Fibroblast of villous mesenchyme (primary cell): ENCODE data around the gene ISG20. TPM values are rescaled to one million over a fixed set of nuclear protein-coding genes. Genes with fewer than 3 reads are reported as not detected.

Experiments used
- DNase-seq: peaks from one replicate; pipeline ENCODE4 v3.0.0-alpha.2; 2010; ENCODE audit warnings: low read depth
- H3K4me3 ChIP-seq: 2 replicates; pipeline ENCODE4 v1.5.1; 2011; ENCODE audit warnings: low read depth, mild to moderate bottlenecking, low read length
- CTCF ChIP-seq: IDR thresholded peaks from 2 replicates; pipeline ENCODE4 v1.5.1; 2012; ENCODE audit warnings: low read depth, mild to moderate bottlenecking, low read length; ENCODE audit not compliant: insufficient read depth
- total RNA-seq: library from RNA; depleted of rRNA; stranded (reverse); fragments of >200 nt; gene quantifications from 2 replicates; pipeline ENCODE4 v1.2.3, GENCODE V29; 2012

Gene ISG20
- total RNA-seq, 1 donor = 3.0 TPM

GRCh38 chr15:88613074-88613944 is 25.5 kb upstream of the ISG20 start:
- TF ChIP-seq CTCF = no peak
- no peak for DNase-seq
- no peak overlapping the region for H3K4me3 ChIP-seq

- no peak overlapping the region for H3K4me3 ChIP-seq
These were observed 23.3 kb upstream of the ISG20 start for GRCh38 chr15:88615303-88616107.

GRCh38 chr15:88616240-88616639 is 22.6 kb upstream of the ISG20 start:
- no peak for TF ChIP-seq CTCF
- H3K4me3 ChIP-seq = no peak overlapping the region
- DNase-seq = no peak

More at GRCh38 chr15:88615303-88616107, 23.3 kb upstream of the ISG20 start:
- no peak for DNase-seq
- no peak for TF ChIP-seq CTCF

- no peak overlapping the region for H3K4me3 ChIP-seq
- TF ChIP-seq CTCF = no peak
- DNase-seq = no peak
These were observed 21.6 kb upstream of the ISG20 start for GRCh38 chr15:88617031-88617722.

GRCh38 chr15:88617790-88618189 is 21.0 kb upstream of the ISG20 start:
- H3K4me3 ChIP-seq = no peak overlapping the region
- TF ChIP-seq CTCF = no peak
- DNase-seq = no peak

DNA sequence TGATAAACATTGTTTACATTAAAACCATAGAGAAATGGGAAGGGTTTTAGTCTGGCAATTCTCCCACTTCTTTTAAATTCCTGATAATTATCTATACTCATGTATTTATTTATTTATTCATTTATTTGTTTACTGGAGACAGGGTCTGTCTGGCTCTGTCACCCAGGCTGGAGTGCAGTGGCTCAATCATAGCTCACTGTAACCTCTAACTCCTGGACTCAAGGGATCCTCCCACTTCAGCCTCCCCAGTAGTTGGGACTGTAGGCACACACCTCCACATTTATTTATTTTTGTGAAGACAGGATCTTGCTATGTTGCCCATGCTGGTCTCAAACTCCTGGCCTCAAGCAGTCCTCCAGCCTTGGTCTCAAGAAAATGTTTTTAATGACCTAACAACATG is 20.1 kb upstream of the ISG20 start:
- TF ChIP-seq CTCF = no peak
- no peak overlapping the region for H3K4me3 ChIP-seq
- DNase-seq = no peak
